ENCODE data around the gene NHS.
"Not testable (repeated sequence)": the region's sequence is repeated elsewhere in the genome, so short reads cannot be mapped to it uniquely, and the experiment has no call there.

Gene NHS

DNA sequence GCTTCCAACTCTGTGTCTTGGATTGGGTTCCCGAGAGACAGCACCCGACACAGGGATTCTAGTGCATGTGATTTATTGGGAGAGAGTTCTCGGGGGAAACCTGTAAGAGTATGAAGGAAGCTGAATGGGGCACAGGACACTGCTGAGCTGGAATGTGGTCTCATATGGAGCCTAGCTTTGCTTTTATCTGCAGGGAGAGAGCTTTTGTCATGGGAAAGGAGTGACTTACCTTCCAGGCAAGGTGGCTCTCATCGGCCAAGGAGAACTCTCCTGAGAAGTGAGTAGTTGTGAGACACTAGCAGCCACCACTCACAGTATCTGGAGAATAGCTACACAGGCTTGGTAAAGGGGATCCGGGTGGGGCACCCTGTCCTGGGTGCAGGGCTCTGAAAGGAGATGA lies 124.5 kb downstream of the NHS start:
- H3K4me3 ChIP-seq: no peak overlapping the region
- TF ChIP-seq, protein P1, sequence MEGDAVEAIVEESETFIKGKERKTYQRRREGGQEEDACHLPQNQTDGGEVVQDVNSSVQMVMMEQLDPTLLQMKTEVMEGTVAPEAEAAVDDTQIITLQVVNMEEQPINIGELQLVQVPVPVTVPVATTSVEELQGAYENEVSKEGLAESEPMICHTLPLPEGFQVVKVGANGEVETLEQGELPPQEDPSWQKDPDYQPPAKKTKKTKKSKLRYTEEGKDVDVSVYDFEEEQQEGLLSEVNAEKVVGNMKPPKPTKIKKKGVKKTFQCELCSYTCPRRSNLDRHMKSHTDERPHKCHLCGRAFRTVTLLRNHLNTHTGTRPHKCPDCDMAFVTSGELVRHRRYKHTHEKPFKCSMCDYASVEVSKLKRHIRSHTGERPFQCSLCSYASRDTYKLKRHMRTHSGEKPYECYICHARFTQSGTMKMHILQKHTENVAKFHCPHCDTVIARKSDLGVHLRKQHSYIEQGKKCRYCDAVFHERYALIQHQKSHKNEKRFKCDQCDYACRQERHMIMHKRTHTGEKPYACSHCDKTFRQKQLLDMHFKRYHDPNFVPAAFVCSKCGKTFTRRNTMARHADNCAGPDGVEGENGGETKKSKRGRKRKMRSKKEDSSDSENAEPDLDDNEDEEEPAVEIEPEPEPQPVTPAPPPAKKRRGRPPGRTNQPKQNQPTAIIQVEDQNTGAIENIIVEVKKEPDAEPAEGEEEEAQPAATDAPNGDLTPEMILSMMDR (IDR thresholded peaks at IDR 0.05): no peak
- DNase-seq: no peak
- peaks cover 0 to 32% (median 9%) of the 10 kb centered on the region in 4 donors for H3K4me1 ChIP-seq
- no peaks in the 10 kb centered on the region for H3K27me3 ChIP-seq
- intact Hi-C loops (cut with DNase I; ENCODE audit: low total_unique reads): no loop called here
- H3K36me3 ChIP-seq: no peaks in the 10 kb centered on the region
- no peaks in the 10 kb centered on the region for H3K9me3 ChIP-seq
- no peak overlapping the region for H3K27ac ChIP-seq

DNA sequence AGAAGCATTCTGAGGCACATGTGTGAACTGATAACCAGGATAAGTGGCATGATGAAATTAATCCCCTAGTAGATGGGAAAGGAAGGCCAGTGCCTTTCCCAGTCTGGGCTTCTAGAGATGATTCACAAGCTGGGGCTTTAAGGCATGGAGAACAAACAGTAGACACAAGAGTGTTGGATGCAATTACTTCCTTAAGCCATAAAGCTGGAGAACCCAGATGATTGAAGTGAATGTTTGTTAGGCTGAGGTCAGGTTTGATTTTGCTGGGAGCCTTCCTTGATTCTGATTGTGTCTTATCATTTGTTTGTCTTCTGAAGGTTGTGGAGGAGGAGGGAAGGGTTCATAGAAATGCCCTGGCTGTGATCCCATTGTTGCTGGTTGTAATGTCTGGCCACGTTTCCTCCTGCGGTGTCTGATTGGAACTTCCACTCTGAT lies 125.2 kb downstream of the NHS start:
- Histone ChIP-seq H3K4me3 (no peak overlapping the region), H3K9me3 (no peaks in the 10 kb centered on the region), H3K27ac (no peak overlapping the region), H3K27me3 (no peaks in the 10 kb centered on the region), H3K4me1 (peaks cover 0 to 26% (median 7%) of the 10 kb centered on the region in 4 donors), H3K36me3 (no peaks in the 10 kb centered on the region)
- intact Hi-C loops (cut with DNase I; ENCODE audit: low total_unique reads): no loop called here
- TF ChIP-seq, protein P1 (IDR thresholded peaks at IDR 0.05): no peak
- DNase-seq: no peak

DNA sequence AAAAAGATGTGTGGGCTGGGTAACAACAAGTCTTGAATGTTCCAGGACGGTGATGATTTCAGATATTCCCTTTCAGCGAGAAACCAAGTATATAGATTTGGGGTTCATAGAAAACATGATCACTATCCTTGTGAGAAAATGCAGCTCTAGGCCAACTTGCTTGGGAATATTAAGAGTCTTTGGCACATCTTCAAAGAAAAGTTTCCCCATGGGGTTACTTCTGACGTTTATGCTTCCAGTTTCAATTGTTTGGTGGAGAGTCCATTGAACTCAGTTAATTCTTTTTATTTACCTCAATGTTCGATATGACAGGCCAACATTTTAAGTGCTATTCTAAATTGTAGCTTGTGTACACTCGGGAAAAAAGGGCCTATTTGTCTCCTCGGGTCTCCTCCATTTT lies 126.7 kb downstream of the NHS start:
- H3K9me3 ChIP-seq: peaks cover 0 to 9% (median 3%) of the 10 kb centered on the region in 3 donors
- no peaks in the 10 kb centered on the region for H3K27me3 ChIP-seq
- no peak overlapping the region for H3K4me3 ChIP-seq
- TF ChIP-seq, protein P1 (IDR thresholded peaks at IDR 0.05): no peak
- H3K4me1 ChIP-seq: peaks cover 0 to 11% (median 0%) of the 10 kb centered on the region in 4 donors
- H3K36me3 ChIP-seq: no peaks in the 10 kb centered on the region
- no peak for DNase-seq
- H3K27ac ChIP-seq: no peak overlapping the region
- intact Hi-C loops (cut with DNase I; ENCODE audit: low total_unique reads): no loop called here

DNA sequence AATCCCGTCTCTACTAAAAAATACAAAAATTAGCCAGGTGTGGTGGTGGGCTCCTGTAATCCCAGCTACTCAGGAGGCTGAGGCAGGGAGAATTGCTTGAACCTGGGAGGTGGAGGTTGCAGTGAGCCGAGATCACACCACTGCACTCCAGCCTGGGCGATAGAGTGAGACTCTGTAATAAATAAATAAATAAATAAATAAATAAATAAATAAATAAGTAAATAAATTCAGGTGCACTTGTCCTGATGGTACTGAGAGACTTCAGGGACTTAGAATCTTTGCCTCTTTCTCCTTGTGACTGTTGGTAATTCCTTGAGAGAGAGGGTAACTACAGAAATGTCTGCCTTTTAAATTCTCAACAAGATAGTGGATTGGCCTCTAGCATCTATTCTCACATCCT lies 131.4 kb downstream of the NHS start:
- DNase-seq; intact Hi-C loops (cut with DNase I; ENCODE audit: low total_unique reads): not testable (repeated sequence)

DNA sequence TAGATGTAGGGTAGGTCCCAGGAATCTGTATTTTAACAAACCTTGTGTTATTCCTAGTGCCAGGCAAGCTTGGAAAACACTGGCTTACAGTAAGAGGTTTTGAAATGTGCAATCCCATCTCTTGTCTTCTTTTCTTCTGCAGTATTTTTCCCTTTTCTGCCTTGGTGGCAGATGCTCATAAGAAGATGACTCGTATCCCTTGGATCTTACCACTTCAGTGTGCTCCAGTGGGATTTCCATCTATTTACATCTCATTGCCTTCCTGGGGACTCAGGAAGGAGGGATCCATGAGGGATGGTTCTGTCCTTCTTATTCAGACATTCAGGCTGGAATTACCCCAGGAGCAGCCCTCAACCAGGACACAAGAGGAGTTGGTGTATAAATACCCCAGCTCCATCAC lies 136.6 kb downstream of the NHS start:
- intact Hi-C loops (cut with DNase I; ENCODE audit: low total_unique reads): no loop called here
- Histone ChIP-seq H3K9me3 (peaks cover 0 to 9% (median 7%) of the 10 kb centered on the region in 3 donors), H3K4me3 (no peak overlapping the region), H3K27me3 (no peaks in the 10 kb centered on the region), H3K36me3 (no peaks in the 10 kb centered on the region), H3K4me1 (no peaks in the 10 kb centered on the region), H3K27ac (no peak overlapping the region)
- TF ChIP-seq, protein P1 (IDR thresholded peaks at IDR 0.05): no peak
- DNase-seq: no peak

More for the DNA sequence above, 131.4 kb downstream of the NHS start:
- not testable (repeated sequence) for H3K4me1 ChIP-seq, H3K36me3 ChIP-seq, H3K27me3 ChIP-seq, H3K27ac ChIP-seq, H3K4me3 ChIP-seq
- peaks cover 0 to 16% (median 9%) of the 10 kb centered on the region in 3 donors for H3K9me3 ChIP-seq

DNA sequence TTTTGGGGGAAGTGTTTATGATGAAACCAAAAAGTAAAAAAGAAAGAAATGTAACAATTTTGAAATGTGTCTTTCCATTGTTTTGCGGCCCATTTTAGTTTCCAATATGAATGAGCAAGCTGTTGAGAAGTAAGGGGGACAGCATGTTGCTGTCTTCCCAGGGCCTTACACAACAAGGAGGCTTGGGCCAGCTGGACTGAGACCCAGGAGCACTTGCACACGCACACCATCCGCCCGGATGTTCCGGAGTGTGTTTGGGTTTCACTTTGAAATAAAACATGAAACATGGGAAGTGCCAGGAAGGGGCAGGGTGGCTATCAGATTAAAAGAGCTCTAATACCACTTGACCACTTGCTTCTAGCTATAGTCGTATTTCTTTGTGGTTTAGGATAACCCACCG lies 144.4 kb downstream of the NHS start:
- peak overlapping the region; percentile 19 to 30 for H3K4me3 ChIP-seq
- H3K36me3 ChIP-seq: no peaks in the 10 kb centered on the region
- intact Hi-C loops (cut with DNase I; ENCODE audit: low total_unique reads): no loop called here
- peak; percentile 80 for DNase-seq
- no peaks in the 10 kb centered on the region for H3K27me3 ChIP-seq
- peaks cover 0 to 32% (median 6%) of the 10 kb centered on the region in 4 donors for H3K4me1 ChIP-seq
- peak overlapping the region; percentile 44 to 51 for H3K27ac ChIP-seq
- TF ChIP-seq, protein P1 (IDR thresholded peaks at IDR 0.05): no peak
- H3K9me3 ChIP-seq: no peaks in the 10 kb centered on the region
